ENCODE measurements around the gene FMO5. TPM values are rescaled to one million over a fixed set of nuclear protein-coding genes. Genes with fewer than 3 reads are reported as not detected.

Gene FMO5
- total RNA-seq, 1 donor from 2014 or later = 3.6 TPM

Other genes with a start within 250 kb of the FMO5 start
- gene PRKAB2, start 52.9 kb downstream of the FMO5 start, total RNA-seq = 5.6 and 6.3 TPM in 2 replicates
- gene CHD1L, start 17.3 kb upstream of the FMO5 start, total RNA-seq = 26.0 and 43.6 TPM in 2 replicates

Data from dermis blood vessel endothelial cell (primary cell).